Measurements from ENCODE around the gene APOBEC4. TPM values are rescaled to one million over a fixed set of nuclear protein-coding genes. Genes with fewer than 3 reads are reported as not detected.
A peak's percentile ranks its signal among the peaks of the same experiment; 100 is the strongest.

Gene APOBEC4
- total RNA-seq, 1 donor from 2014 or later = not detected

DNA sequence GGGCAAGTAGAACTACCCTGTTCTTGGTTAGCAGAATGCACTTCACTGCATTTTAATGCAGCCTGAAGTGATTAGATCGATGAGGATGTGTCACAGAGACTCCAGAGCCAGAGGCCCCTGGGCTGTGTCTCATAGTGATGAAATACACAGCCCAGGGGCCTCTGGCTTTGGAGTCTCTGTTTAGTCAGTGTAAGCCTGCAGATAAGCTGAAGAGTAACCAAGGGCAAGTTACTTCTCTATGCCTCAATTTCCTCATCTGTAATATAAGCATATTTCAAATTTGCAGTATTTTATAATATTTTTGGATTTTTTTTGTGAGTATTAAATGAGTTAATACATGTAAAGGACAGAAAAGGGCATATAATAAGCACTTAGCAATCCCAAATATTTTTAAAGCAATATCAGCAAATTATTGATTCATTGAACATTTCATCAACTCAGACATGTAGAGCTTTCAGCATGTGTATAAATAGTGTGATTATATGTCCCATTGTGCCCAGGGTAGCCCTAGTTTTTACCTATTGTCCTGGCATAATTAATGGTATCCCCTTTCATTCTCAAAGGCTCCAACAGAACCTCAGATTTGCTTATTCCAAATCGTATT, 23.6 kb upstream of the APOBEC4 start:
- intact Hi-C loops (cut with DNase I) = no loop called here
- ATAC-seq (peak; percentile 42), DNase-seq (ENCODE audit: low spot score) (no peak)

DNA sequence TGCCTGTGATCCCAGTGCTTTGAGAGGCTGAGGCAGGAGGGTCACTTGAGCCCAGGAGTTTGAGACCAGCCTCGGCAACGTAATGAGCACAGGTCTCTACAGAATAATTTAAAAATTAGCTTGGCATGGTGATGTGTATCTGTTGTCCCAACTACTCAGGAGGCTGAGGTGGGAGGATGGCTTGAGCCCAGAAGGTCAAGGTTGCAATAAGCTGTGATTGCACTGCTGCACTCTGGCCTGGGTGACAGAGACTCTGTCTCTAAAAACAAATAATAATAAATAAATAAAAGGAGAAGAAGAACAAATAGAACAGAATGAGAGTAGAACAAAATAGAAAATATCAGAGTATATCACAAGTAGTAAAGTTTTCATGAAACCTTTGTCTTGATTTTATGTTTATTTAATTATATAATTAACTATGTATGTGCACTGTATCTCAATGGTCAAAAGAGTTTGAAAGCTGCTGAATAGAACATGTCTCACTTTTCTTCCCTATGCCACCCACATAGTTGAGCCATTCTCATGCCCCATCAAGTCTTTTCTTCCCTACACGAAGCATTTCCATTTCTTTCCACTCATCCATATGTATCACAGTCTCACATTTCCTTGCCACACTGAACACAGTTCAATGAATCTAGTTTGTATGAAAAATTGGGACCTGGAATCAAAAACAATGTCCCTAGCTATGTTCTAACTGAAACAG, 22.9 kb upstream of the APOBEC4 start:
- ATAC-seq (no peak), DNase-seq (ENCODE audit: low spot score) (no peak)
- intact Hi-C loops (cut with DNase I) = no loop called here

DNA sequence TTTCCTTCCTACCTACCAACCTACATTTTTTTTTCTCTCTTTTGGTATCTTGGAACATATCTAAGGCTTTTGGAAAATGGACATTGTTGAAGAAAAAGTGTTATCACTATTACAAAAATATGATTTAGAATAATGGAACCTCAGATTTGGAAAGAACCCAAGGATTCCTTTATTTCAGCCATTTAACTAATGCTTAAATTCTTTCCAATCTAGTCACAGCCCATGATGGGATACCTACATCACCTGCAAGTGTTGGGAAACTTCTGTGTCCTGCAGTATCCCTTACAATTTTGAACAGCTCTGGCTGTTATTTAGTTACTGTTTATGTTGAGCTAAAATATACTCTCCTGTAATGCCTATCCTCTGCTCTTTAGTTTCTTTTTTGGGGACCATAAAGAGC, 22.3 kb upstream of the APOBEC4 start:
- intact Hi-C loops (cut with DNase I) = no loop called here
- DNase-seq (ENCODE audit: low spot score) = no peak
- no peak for ATAC-seq

DNA sequence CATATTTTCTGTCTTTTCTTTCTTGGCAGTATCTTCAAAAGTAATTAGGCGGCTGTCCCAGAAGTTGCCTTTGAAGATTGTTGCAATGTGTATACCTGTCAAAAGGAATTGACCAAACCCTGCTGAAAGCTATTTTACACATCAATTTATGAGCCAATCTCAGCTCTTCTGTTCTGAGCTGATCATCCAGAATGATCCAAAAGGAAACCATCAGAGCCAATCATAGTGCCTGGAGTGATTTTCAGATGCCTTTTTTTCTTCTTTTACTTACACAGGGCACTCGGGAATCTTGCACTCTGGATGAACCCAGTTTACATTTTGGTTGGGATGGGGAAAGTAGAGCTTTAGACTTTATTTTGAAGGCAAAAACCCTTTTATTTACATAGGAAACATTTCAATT, 21.8 kb upstream of the APOBEC4 start:
- DNase-seq (ENCODE audit: low spot score) = no peak
- intact Hi-C loops (cut with DNase I) = no loop called here
- ATAC-seq = peak; percentile 49

DNA sequence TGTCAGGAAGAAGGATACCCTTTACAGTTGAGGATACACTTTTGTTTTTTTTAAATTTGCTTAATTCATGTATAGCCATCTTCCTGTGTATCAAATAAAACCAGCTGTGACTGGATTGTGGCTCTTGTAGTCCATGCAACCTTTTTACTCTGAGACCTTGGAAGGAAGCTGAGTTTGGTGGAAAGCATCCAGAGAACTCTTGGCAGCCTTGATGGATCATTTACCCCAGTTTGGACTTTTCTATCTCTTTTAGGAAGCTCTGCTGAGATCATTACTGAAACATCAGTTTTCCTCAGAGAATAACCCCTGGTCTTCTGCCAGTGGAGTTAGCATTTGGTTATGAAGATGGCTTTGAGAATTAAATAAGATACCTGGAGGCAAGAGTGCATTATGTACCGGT, 21.2 kb upstream of the APOBEC4 start:
- ATAC-seq (peak; percentile 96), DNase-seq (ENCODE audit: low spot score) (peak; percentile 73)
- intact Hi-C loops (cut with DNase I) = no loop called here

DNA sequence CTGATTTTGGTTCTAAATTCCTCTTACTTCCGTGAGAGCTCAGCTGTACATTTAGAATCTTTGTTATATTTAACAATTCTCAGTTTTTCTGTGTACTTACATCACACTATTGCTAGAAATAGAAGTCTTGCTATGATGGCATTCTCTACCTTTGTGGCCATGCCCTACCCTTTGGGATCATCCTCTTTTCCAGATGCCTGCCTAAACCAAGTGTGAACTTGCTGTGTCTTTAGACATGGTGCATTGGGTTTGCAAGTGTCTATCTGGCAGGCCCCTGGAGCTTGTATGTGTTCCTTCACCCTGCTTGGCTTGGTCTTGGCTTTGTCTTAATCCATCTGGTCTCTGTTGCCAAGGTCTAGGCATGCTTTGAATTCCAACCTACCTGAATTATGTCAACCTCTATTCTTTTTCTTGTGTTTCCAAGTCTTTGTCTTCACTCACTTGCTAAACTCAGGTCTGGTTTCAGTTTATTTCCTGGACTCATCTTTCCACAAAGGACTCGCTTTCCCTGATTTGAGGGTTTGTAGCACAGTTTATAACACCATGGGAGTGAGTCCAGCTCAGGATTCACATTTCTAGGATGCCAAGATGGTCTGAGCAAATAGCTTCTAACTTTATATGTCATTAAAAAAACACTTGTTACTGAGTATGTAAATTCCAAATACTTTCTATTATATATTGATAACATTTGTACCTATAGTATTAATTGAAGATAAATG, 20.6 kb upstream of the APOBEC4 start:
- DNase-seq (ENCODE audit: low spot score) (no peak), ATAC-seq (peak; percentile 19)
- intact Hi-C loops (cut with DNase I) = no loop called here

DNA sequence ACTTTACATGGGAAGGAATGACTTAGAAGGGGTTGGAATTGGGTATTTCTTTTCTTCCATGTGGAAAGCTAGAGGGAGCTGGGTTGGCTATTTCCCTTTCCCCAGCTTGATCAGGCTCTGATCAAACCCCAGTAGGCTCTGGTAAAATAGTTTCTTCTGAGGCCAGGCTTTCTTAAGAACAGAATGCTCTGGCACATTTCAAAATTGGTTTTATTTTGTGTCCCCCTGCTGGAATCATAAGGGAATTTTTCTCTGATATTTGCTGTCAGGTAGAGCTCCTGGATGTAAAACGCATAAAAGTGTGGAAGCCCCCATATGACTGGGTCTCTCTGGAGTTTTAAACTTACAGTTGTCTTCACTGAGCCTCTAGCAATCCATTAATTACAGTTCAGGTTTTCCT, 17.1 kb upstream of the APOBEC4 start:
- intact Hi-C loops (cut with DNase I) = no loop called here
- no peak for ATAC-seq

DNA sequence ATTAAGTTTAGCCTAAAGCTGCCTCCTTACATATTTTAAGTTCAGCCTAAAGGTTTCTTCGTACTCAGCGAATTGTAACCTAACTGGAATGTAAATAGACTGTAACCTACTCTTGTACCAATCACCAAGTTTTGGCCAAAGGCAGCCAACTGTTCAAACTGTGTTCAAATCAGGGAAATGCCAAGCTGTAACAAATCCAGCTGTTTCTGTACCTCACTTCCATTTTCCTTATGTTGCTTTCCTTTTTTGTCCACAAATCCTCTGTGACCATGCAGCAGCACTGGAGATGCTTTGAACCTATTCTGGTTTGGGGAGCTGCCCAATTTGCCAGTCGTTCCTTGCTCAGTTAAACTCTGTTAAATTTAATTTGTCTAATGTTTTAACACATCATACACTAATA, 3.2 kb upstream of the APOBEC4 start:
- DNase-seq (ENCODE audit: low spot score) = no peak
- intact Hi-C loops (cut with DNase I) = no loop called here
- ATAC-seq = no peak

More for the DNA sequence above, 17.1 kb upstream of the APOBEC4 start:
- DNase-seq (ENCODE audit: low spot score) = no peak

DNA sequence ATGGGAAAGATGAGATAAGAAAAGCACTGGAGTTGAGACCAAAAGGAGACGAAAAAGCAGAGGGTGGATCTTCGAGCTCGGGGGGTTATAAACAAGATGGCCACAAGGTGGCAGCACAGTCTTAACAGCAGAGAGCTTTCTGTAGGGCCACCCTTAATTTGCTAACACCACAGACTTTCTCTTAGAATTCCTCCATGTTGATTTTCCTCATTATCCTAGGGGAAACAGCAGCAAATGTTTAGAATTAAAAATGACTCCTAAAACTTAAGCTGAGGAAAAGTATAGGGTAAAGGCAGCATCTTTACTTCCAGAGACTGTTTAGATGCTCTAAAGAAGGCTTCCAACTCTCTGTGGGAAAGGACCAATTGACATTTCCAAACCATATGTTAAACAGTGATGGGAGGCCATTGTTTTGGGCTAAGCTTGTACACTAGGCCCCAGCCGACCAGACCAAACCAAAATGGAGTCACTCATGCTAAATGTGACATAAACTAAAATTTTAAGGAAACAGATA, 2.5 kb upstream of the APOBEC4 start:
- intact Hi-C loops (cut with DNase I) = no loop called here
- peak; percentile 92 for DNase-seq (ENCODE audit: low spot score)
- peak; percentile 97 for ATAC-seq

DNA sequence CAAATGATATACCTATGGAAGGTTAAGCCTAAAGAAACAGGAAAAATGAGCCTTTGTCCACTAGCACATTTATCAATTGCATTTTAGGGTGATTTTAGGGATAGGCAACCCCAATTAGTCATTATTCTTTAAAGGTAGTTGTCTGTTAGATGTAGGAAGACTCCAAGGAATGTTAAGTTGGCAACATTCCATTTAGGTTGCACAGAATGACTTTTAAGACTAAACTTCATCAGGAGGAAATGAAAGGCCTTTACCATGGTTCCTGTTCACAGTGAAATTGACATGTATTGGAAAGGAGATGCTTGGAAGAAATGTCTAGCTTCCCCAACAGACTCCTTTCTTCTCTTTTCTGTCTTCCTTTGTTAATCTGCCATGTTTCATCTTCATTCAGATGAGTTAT, 1.6 kb upstream of the APOBEC4 start:
- DNase-seq (ENCODE audit: low spot score) = no peak
- intact Hi-C loops (cut with DNase I) = loop anchor here (5.0 kb wide), 1 partner anchor 263 kb away; no protein-coding TSS in a partner anchor
- ATAC-seq = no peak

DNA sequence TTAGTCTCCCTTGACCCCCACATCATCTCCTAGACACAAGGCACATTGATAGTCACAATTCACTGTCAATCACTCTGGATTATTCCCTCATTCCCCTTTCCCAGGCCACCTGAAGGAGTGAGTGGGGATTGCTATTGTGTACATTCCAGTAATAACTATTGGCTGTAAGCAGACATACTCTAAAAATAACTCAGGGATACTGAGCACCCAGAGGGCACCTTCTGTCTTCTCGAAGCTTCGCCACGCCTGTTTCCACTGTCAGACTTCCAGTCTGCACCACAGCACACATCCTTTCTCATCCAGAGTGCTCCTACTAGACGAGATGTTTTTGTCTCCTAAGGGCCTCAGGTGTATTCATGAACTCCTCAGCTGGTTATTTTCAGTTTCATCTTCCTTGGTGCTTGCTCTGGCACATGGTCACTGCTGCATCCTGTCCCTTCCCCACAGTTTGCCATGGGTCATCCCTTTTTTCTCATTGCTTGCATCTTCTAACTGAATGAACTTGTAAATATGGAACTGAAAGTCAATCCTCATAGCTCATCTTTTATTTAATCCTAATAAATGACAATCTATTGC, 848 bp upstream of the APOBEC4 start:
- DNase-seq (ENCODE audit: low spot score) = no peak
- ATAC-seq = no peak
- intact Hi-C loops (cut with DNase I) = loop anchor here (5.0 kb wide), 1 partner anchor 263 kb away; no protein-coding TSS in a partner anchor

DNA sequence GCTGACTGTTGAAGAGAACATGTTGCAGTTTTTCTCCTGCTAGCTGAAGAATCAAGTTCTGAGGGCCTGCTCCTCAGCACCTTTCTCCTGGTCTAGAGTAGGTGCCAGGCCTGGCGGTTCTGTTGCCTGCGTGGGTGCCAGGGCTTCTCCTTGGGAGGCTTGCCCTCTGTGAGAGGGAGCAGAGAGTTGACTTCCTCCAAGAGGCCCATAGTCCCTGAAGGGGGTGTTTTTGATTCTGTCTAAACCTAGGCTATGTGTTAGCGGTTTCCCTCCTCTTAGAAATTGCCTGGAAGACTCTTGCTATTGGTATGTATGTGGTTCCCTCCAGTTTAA, 312 bp upstream of the APOBEC4 start:
- DNase-seq (ENCODE audit: low spot score) (no peak), ATAC-seq (no peak)
- intact Hi-C loops (cut with DNase I) = loop anchor here (5.0 kb wide), 1 partner anchor 264 kb away; no protein-coding TSS in a partner anchor

DNA sequence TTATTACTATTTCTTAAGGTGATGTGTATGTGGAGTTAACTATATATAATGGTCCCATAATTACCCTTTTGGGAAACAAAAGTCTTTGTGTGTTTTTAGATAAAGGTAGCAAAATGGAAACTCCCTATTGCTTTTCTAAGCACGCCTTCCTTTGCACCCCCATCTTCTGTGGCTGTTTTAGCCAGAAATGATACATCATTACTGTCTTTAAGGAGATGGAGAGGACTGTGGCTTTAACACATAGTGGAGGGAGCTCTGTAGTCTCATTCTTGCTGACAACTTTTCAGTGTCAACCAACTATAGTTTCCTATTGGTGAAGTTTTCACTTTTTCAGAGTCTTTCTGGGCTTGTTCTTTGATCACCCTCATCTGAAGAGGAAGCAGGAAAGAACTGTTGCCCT, 1.0 kb downstream of the APOBEC4 start:
- DNase-seq (ENCODE audit: low spot score) (no peak), ATAC-seq (no peak)
- intact Hi-C loops (cut with DNase I) = loop anchor here (5.0 kb wide), 1 partner anchor 265 kb away; no protein-coding TSS in a partner anchor

DNA sequence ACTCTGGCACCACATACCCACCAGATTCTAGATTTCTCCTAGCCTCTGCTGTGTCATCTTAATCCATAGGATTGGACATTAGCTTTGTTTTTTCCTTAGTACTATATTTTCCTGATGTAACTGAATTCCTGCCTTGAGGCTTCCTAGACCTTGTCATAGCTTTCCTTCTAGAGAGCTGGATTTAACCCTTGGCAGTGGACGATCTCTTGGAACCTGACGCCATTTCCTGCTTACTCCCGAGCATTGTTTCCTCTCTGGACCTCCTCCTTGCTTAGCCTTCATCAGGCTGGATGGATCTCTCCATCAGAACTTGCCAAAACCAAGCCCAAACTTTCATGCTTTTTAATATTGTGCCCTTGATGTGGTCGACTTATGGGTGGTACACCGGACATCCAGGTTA, 1.5 kb downstream of the APOBEC4 start:
- no peak for ATAC-seq
- DNase-seq (ENCODE audit: low spot score) = no peak
- intact Hi-C loops (cut with DNase I) = loop anchor here (5.0 kb wide), 1 partner anchor 266 kb away; no protein-coding TSS in a partner anchor

DNA sequence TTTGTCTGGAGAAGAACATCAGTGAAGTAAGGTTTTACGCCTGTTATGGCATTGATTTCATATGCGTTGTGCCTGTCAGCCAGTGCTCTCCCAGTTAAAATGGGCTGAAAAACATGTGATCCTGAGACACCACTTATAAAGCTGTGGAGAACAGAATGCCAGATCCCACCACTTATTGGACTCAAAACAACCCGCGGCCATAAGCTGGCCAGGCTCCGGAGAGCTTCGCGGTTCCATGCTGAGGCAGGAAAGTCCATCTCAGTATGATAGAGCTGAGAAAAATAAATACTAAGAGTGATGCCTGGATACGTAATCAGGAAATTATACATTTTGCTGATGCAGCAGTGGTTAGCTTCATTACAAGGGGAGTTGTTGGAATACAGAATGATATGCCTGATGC, 5.1 kb downstream of the APOBEC4 start:
- no peak for DNase-seq (ENCODE audit: low spot score)
- no peak for ATAC-seq
- intact Hi-C loops (cut with DNase I) = no loop called here

DNA sequence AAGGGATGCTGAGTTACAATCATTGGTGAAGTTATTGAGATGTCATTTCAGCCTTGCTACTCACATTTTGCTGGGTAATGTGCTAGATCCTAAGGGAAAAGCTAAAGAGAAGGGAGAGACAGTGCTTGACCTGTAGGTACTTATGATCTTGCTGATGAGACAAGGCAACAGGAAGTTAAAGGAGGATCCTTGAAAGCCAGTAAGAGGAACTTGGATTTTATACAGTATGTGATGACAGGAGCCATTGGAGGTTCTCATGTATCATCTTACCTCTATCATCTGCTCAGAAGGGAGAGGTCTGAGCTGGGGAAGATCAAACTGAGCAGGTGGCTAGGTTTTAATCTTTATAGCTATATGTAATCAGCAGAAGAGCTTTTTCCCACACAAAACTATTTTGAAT, 6.3 kb downstream of the APOBEC4 start:
- no peak for DNase-seq (ENCODE audit: low spot score)
- ATAC-seq = no peak
- intact Hi-C loops (cut with DNase I) = no loop called here

DNA sequence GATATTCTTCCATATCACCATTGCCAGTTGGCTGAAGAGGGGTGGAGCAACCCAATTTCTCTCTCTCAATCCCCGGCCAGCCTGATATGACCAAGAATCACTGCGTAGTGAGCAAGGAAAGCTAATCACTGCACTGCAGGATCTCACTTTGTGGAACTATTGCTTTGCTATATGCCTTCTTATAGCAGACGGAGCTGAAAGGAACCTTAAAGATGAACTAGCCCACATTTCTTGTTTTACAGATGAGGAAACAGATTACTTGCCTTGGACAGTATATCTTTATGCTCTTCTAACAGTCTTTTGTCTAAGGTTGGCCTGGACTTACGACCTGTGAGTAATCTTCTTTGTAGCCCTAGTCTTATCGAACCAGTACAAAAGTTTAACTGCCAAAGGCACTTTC, 7.6 kb downstream of the APOBEC4 start:
- intact Hi-C loops (cut with DNase I) = no loop called here

DNA sequence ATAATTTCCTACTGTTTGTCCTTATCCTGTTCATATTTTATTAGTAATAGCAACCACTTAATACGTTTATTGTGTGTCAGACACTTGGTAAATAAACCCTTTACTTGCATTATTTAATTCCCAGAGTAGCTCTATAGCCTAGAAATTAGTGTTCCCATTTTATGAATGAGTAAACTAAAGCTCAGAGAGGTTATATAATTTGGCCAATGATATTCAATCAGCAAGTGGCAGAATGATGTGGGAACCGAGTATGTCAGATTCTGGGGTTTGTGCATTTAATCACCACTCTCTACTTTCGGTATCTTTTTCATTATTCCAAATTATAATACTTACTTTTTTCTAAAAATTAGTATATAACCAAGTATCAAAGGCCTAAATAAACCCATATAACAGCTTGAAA, 10.9 kb downstream of the APOBEC4 start:
- intact Hi-C loops (cut with DNase I) = no loop called here

More for the DNA sequence above, 7.6 kb downstream of the APOBEC4 start:
- ATAC-seq (no peak), DNase-seq (ENCODE audit: low spot score) (no peak)

DNA sequence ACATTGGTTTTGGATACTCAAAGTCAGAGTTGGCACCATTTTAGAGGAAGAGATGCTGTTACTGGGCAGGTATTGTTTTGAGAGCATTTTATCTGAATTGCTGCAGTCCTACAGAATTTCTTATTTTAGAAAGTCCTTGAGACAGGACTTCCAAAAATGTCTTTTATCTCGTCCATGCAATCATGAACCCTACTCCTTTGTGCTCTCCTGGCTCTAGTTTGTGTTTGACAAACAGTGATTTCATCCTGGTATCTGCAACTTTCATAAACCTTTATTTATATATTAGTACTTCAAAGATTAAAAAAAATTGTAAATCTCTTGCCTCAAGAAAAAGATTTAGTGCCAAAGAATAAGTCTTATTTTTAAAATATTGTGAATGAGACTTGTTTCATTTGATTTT, 12.9 kb downstream of the APOBEC4 start:
- ATAC-seq = no peak
- intact Hi-C loops (cut with DNase I) = no loop called here

More for the DNA sequence above, 10.9 kb downstream of the APOBEC4 start:
- DNase-seq (ENCODE audit: low spot score) = no peak
- no peak for ATAC-seq

More for the DNA sequence above, 12.9 kb downstream of the APOBEC4 start:
- no peak for DNase-seq (ENCODE audit: low spot score)
